Bronchial epithelial cell (primary cell): ENCODE data around the gene SRRM4. TPM values are rescaled to one million over a fixed set of nuclear protein-coding genes. Genes with fewer than 3 reads are reported as not detected.
A peak's percentile ranks its signal among the peaks of the same experiment; 100 is the strongest.

ENCODE experiments used
- DNase-seq: peaks from one replicate; pipeline ENCODE4 v3.0.0-alpha.2; 2010; ENCODE audit warnings: low read depth
- FAIRE-seq: peaks from 2 replicates; lab custom pipeline; 2011; peaks lifted over from hg19 to GRCh38; lab: Jason Lieb, UNC
- H3K27me3 ChIP-seq: 2 replicates; pipeline ENCODE4 v1.5.1; 2011; ENCODE audit warnings: low read length; ENCODE audit not compliant: control insufficient read depth, insufficient read depth
- H3K36me3 ChIP-seq: 2 replicates; pipeline ENCODE4 v1.5.1; 2011; ENCODE audit warnings: low read length; ENCODE audit not compliant: control insufficient read depth, insufficient read depth
- H3K4me3 ChIP-seq: 2 replicates; pipeline ENCODE4 v1.5.1; 2011; ENCODE audit warnings: mild to moderate bottlenecking, low read depth, low read length, control low read depth
- total RNA-seq: library from RNA; depleted of rRNA; stranded (reverse); fragments of >200 nt; gene quantifications from 2 replicates; pipeline ENCODE4 v1.2.1, GENCODE V29; 2014
- TF ChIP-seq, protein P1 (sequence below): IDR thresholded peaks from 2 replicates; pipeline ENCODE4 v1.5.1; 2011; ENCODE audit warnings: mild to moderate bottlenecking, moderate library complexity, low read length, control low read depth, inconsistent platforms; ENCODE audit not compliant: insufficient read depth, severe bottlenecking

The SRRM4 gene
- total RNA-seq, 1 donor from 2014 or later = not detected

DNA sequence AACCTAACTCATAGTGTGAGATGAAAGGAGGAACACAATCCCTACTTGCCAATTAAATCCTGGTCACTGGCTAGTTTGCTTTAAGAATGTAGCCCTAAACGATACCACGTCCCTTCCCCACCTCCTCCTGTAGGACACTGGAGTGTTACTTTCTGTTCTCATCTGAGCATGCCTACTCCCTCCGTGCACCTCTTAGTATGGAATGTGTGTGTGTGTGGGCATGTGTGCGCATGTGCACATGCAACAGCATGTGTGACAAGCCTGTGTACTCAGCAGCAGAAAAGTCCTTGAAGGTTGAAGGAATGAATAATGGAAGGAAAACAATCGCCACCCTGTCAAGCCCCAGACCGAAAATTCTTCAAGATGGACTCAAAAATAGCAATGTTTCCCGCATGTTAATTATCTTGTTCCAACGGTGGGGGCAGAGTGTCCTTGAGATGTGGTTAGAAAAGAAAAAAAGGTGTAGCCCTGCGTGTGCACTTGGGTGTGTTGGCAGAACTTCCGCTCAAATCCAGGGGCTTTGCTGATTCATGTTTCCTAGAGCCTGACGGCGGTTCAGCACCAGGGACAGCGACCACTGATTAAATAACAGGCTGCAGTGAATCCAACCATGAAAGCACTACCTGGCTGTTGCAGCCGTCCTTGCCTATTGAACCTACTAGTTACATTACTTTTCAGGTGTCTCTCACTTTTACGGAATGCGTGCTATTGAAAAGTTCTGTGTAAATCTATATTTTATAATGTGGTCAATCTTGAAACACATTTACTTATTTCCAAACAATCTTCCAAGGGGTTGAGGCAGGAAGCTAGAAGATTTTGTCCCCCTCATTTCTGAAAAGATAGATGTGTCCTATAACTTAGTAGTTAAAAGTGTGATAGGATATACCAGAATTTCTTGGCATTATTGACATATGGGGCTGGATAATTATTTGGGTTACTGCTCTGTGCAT lies 79.8 kb downstream of the SRRM4 start:
- TF ChIP-seq, protein P1, sequence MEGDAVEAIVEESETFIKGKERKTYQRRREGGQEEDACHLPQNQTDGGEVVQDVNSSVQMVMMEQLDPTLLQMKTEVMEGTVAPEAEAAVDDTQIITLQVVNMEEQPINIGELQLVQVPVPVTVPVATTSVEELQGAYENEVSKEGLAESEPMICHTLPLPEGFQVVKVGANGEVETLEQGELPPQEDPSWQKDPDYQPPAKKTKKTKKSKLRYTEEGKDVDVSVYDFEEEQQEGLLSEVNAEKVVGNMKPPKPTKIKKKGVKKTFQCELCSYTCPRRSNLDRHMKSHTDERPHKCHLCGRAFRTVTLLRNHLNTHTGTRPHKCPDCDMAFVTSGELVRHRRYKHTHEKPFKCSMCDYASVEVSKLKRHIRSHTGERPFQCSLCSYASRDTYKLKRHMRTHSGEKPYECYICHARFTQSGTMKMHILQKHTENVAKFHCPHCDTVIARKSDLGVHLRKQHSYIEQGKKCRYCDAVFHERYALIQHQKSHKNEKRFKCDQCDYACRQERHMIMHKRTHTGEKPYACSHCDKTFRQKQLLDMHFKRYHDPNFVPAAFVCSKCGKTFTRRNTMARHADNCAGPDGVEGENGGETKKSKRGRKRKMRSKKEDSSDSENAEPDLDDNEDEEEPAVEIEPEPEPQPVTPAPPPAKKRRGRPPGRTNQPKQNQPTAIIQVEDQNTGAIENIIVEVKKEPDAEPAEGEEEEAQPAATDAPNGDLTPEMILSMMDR = no peak
- FAIRE-seq (peak; percentile 60), DNase-seq (peak; percentile 41)
- Histone ChIP-seq H3K27me3 (no peaks in the 10 kb centered on the region), H3K4me3 (no peak overlapping the region), H3K36me3 (no peaks in the 10 kb centered on the region)

DNA sequence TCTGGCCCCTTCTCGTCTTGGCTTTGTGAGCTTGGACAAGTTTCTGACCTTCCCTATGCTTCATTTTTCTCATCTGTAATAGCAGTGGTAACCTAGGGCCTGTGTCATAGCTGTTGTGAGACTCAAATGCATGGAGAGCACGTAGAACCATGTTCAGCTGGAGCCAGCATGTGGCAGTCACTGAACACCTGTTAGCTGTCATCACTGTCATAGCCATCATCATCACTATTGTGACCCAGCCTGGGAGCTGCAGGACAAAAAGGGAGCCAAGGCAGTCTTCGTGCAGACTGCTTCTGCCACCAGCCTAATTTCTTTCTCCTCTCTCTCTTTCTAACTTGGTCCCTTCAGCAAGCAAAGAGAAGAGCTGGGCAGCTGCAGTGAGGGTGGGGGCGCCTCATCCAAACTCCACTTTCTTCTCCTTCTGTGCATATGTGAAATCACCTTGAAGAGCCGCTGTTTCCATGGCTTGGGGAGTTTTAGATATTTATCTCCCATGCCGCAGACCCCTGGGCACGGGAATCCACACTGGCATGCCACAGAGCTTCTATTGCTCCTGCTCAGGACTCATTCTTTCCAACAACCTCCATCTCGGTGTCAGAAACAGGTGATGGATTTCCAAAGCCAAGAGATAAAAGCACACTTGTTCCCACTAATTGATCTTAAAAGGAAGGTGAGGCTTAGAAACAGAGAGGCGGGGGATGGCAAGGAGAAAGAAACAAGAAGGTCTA lies 87.0 kb downstream of the SRRM4 start:
- Histone ChIP-seq H3K4me3 (no peak overlapping the region), H3K27me3 (no peaks in the 10 kb centered on the region), H3K36me3 (no peaks in the 10 kb centered on the region)
- TF ChIP-seq, protein P1 = no peak
- FAIRE-seq (no peak), DNase-seq (no peak)

GRCh38 chr12:119069147-119069642 lies 87.9 kb downstream of the SRRM4 start:
- no peak for DNase-seq
- no peaks in the 10 kb centered on the region for H3K27me3 ChIP-seq

DNA sequence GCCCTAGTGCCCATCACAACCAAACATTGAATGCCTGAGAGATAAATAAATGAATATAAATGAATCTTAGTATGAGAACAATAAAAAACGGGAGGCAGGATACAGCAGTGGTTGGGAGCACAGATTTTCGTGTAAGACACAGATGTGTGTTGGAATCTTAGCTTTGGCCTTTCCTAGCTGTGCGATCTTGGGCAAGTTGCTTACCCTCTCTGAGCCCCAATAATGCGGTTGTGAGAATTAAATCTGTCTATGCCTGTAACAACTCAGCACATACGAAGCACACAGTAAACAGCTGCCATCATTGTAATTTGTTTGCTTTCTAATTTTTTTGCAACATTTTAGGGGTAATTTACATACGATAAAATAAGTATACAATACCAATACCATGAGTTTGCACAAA lies 89.8 kb downstream of the SRRM4 start:
- no peak overlapping the region for H3K4me3 ChIP-seq
- no peaks in the 10 kb centered on the region for H3K36me3 ChIP-seq
- DNase-seq (no peak), FAIRE-seq (no peak)
- TF ChIP-seq, protein P1 = no peak
- no peaks in the 10 kb centered on the region for H3K27me3 ChIP-seq

More at GRCh38 chr12:119069147-119069642, 87.9 kb downstream of the SRRM4 start:
- TF ChIP-seq, protein P1 = no peak
- Histone ChIP-seq H3K36me3 (no peaks in the 10 kb centered on the region), H3K4me3 (no peak overlapping the region)
- no peak for FAIRE-seq

- TF ChIP-seq, protein P1 = no peak
- Histone ChIP-seq H3K4me3 (no peak overlapping the region), H3K36me3 (no peaks in the 10 kb centered on the region), H3K27me3 (no peaks in the 10 kb centered on the region)
- FAIRE-seq (no peak), DNase-seq (no peak)
Observed at GRCh38 chr12:119071638-119072231, 90.4 kb downstream of the SRRM4 start.
